Esophagus muscularis mucosa (tissue), 4 donors: ENCODE data around the gene ADCK1. TPM values are rescaled to one million over a fixed set of nuclear protein-coding genes. Genes with fewer than 3 reads are reported as not detected.
"Not testable (repeated sequence)": the region's sequence is repeated elsewhere in the genome, so short reads cannot be mapped to it uniquely, and the experiment has no call there.

ENCODE experiments used
- DNase-seq: peaks from one replicate; pipeline ENCODE4 v3.0.0-alpha.2; 2017; ENCODE audit errors: extremely low spot score
- H3K27ac ChIP-seq, 4 donors: fragments of 200-600 bp; sonication (generic); replicated peaks in 1 of 4; 1 replicate in 3 of 4; 2 replicates in 1 of 4; pipeline ENCODE4 v1.5.1; 2016 to 2019; ENCODE audit warnings: mild to moderate bottlenecking in 1 of 4
- H3K27me3 ChIP-seq, 4 donors: fragments of 200-600 bp; sonication (generic); one replicate each; pipeline versions ENCODE4 v1.5.1 to v1.6.0; 2016 to 2019
- H3K36me3 ChIP-seq, 4 donors: fragments of 200-600 bp; sonication (generic); one replicate each; pipeline ENCODE4 v1.5.1; 2016 to 2019
- H3K4me1 ChIP-seq, 4 donors: fragments of 200-600 bp; sonication (generic); one replicate each; pipeline ENCODE4 v1.5.1; 2016 to 2019
- H3K4me3 ChIP-seq, 4 donors: fragments of 200-600 bp; sonication (generic); 1 replicate in 2 of 4; 2 replicates in 2 of 4; pipeline ENCODE4 v1.5.1; 2016 to 2019; ENCODE audit warnings: mild to moderate bottlenecking in 4 of 4, moderate library complexity in 1 of 4
- H3K9me3 ChIP-seq, 4 donors: fragments of 200-600 bp; sonication (generic); 1 replicate in 3 of 4; 2 replicates in 1 of 4; pipeline ENCODE4 v1.5.1; 2016 to 2019
- EP300 ChIP-seq: sonication (generic); formaldehyde crosslinking; IDR thresholded peaks from one replicate; pipeline ENCODE4 v1.6.1; 2017; ENCODE audit warnings: antibody characterized with exemption
- POLR2A ChIP-seq: fragments of 450-650 bp; IDR thresholded peaks from one replicate; pipeline ENCODE4 v1.6.1; 2017; ENCODE audit warnings: antibody characterized with exemption, moderate library complexity, mild to moderate bottlenecking, low read depth
- POLR2AphosphoS5 ChIP-seq, 2 donors: sonication (generic); formaldehyde crosslinking; IDR thresholded peaks; one replicate each; pipeline ENCODE4 v1.6.1; 2017; ENCODE audit warnings: antibody characterized with exemption in 2 of 2
- WGBS: methylation state at CpG from one replicate; pipeline ENCODE4 v1.1.5; 2018; 5-methylcytosine and 5-hydroxymethylcytosine counted together
- intact Hi-C: fragments of 100-400 bp; cut with DNase I; formaldehyde crosslinking; loops from one replicate; pipeline ENCODE4 v1.15.1; 2023
- total RNA-seq, 4 donors: library from RNA; depleted of rRNA; stranded (reverse); fragments of >200 nt; gene quantifications; one replicate each; pipeline versions ENCODE4 v1.1.0 to v1.2.1, GENCODE V29; 2016
- TF ChIP-seq, protein P1 (sequence below), 3 experiments: fragments of 200-600 bp in 2 of 3; fragments of 450-650 bp in 1 of 3; sonication (generic) in 2 of 3; IDR thresholded peaks; one replicate each; pipeline ENCODE4 v1.5.1; 2017 to 2019; ENCODE audit warnings: antibody characterized with exemption in 3 of 3, mild to moderate bottlenecking in 2 of 3, moderate library complexity in 1 of 3

The ADCK1 gene
- total RNA-seq, 4 donors from 2014 or later: 5.0 to 7.2 (median 5.7) TPM

- TF ChIP-seq POLR2A (no peak), EP300 (no peak), POLR2AphosphoS5 (IDR thresholded peaks at IDR 0.05) (no peak)
- TF ChIP-seq, protein P1, sequence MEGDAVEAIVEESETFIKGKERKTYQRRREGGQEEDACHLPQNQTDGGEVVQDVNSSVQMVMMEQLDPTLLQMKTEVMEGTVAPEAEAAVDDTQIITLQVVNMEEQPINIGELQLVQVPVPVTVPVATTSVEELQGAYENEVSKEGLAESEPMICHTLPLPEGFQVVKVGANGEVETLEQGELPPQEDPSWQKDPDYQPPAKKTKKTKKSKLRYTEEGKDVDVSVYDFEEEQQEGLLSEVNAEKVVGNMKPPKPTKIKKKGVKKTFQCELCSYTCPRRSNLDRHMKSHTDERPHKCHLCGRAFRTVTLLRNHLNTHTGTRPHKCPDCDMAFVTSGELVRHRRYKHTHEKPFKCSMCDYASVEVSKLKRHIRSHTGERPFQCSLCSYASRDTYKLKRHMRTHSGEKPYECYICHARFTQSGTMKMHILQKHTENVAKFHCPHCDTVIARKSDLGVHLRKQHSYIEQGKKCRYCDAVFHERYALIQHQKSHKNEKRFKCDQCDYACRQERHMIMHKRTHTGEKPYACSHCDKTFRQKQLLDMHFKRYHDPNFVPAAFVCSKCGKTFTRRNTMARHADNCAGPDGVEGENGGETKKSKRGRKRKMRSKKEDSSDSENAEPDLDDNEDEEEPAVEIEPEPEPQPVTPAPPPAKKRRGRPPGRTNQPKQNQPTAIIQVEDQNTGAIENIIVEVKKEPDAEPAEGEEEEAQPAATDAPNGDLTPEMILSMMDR (IDR thresholded peaks at IDR 0.05): no peak
- no peaks in the 10 kb centered on the region for H3K27me3 ChIP-seq
- H3K4me1 ChIP-seq: peaks cover 4 to 16% (median 13%) of the 10 kb centered on the region in 4 donors
- H3K4me3 ChIP-seq: no peak overlapping the region
- no peak overlapping the region for H3K27ac ChIP-seq
- DNase-seq: no peak
- H3K36me3 ChIP-seq: peaks cover 11 to 28% (median 15%) of the 10 kb centered on the region in 4 donors
- intact Hi-C loops: no loop called here
- peaks cover 0 to 3% (median 0%) of the 10 kb centered on the region in 4 donors for H3K9me3 ChIP-seq
- WGBS: 90% methylated on average over 2 of the region's 3 CpGs
Measured at GRCh38 chr14:77886010-77886409, 86.1 kb downstream of the ADCK1 start.

- peaks cover 11 to 46% (median 15%) of the 10 kb centered on the region in 4 donors for H3K36me3 ChIP-seq
Measured at GRCh38 chr14:77888903-77889302, 89.0 kb downstream of the ADCK1 start.

GRCh38 chr14:77889971-77890442 lies 90.1 kb downstream of the ADCK1 start:
- no peak for DNase-seq
- Histone ChIP-seq H3K4me1 (no peaks in the 10 kb centered on the region), H3K9me3 (peaks cover 0 to 3% (median 0%) of the 10 kb centered on the region in 4 donors), H3K4me3 (no peak overlapping the region), H3K27ac (no peak overlapping the region), H3K27me3 (no peaks in the 10 kb centered on the region), H3K36me3 (peaks cover 11 to 46% (median 15%) of the 10 kb centered on the region in 4 donors)
- 96% methylated on average over 3 of the region's 3 CpGs for WGBS
- intact Hi-C loops: no loop called here
- no peak for TF ChIP-seq EP300
- TF ChIP-seq POLR2AphosphoS5 (IDR thresholded peaks at IDR 0.05): no peak
- no peak for TF ChIP-seq POLR2A
- TF ChIP-seq, protein P1 (IDR thresholded peaks at IDR 0.05): no peak

More at GRCh38 chr14:77888903-77889302, 89.0 kb downstream of the ADCK1 start:
- intact Hi-C loops, H3K4me3 ChIP-seq, H3K4me1 ChIP-seq, DNase-seq, H3K27ac ChIP-seq, H3K27me3 ChIP-seq, H3K9me3 ChIP-seq: not testable (repeated sequence)
- 97% methylated on average over 3 of the region's 3 CpGs for WGBS

- peaks cover 11 to 46% (median 15%) of the 10 kb centered on the region in 4 donors for H3K36me3 ChIP-seq
- H3K27ac ChIP-seq: no peak overlapping the region
- no peak overlapping the region for H3K4me3 ChIP-seq
- peaks cover 0 to 3% (median 0%) of the 10 kb centered on the region in 4 donors for H3K9me3 ChIP-seq
- no peaks in the 10 kb centered on the region for H3K4me1 ChIP-seq
- DNase-seq: no peak
- intact Hi-C loops: no loop called here
- 90% methylated on average over 4 of the region's 4 CpGs for WGBS
- TF ChIP-seq, protein P1 (IDR thresholded peaks at IDR 0.05): no peak
- TF ChIP-seq POLR2AphosphoS5 (IDR thresholded peaks at IDR 0.05) (no peak), POLR2A (no peak), EP300 (no peak)
- H3K27me3 ChIP-seq: no peaks in the 10 kb centered on the region
Measured at GRCh38 chr14:77890873-77891272, 91.0 kb downstream of the ADCK1 start.

DNA sequence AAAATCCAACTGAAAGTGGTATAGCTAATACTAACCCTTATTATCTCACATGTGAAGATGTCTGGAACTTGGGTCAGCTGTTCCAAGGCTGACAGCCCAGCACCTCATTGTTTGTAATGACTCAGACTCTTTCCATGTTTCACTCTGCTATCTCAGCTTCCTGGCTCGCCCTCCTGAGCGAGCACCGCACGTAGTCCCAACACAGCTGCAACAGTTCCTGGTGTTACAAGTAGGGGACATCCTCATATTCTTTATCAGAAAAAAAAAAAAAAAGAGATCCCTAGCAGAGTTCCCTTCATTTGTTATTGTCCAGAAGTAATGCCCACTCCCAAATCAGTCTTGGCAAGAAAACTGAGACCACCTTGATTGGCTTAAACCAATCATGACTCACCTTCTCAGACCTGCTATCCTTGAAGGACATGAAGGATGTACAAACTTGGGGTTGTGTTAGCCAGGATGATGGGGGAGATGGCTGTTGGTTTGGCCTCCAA lies 92.5 kb downstream of the ADCK1 start:
- H3K4me3 ChIP-seq: no peak overlapping the region
- no peak overlapping the region for H3K27ac ChIP-seq
- no peak for DNase-seq
- 90% methylated on average over 4 of the region's 4 CpGs for WGBS
- peaks cover 0 to 3% (median 0%) of the 10 kb centered on the region in 4 donors for H3K9me3 ChIP-seq
- intact Hi-C loops: no loop called here
- no peaks in the 10 kb centered on the region for H3K27me3 ChIP-seq
- no peak for TF ChIP-seq POLR2A
- no peak for TF ChIP-seq POLR2AphosphoS5 (IDR thresholded peaks at IDR 0.05)
- no peak for TF ChIP-seq EP300
- TF ChIP-seq, protein P1 (IDR thresholded peaks at IDR 0.05): no peak
- peaks cover 0 to 39% (median 10%) of the 10 kb centered on the region in 4 donors for H3K36me3 ChIP-seq
- no peaks in the 10 kb centered on the region for H3K4me1 ChIP-seq
